ENCODE measurements around the gene MAPRE3. TPM values are rescaled to one million over a fixed set of nuclear protein-coding genes. Genes with fewer than 3 reads are reported as not detected.

The MAPRE3 gene
- total RNA-seq, 6 experiments from 2014 or later: 13.7 to 22.3 (median 17.3) TPM

- intact Hi-C loops (cut with DNase I): no loop called here
- peaks cover 5 to 36% (median 25%) of the 10 kb centered on the region in 4 donors for H3K36me3 ChIP-seq
- DNase-seq (no peak), ATAC-seq (peak in 1 of 4 donors; percentile 2)
- TF ChIP-seq POLR2A (IDR thresholded peaks at IDR 0.05) (no peak), CTCF (IDR thresholded peaks at IDR 0.05) (no peak)
- H3K4me1 ChIP-seq: peaks cover 0 to 13% (median 0%) of the 10 kb centered on the region in 4 donors
- no peaks in the 10 kb centered on the region for H3K27me3 ChIP-seq
- H3K4me3 ChIP-seq: peak overlapping the region; percentile 81 to 96 (median 94)
- peak overlapping the region; percentile 58 to 90 (median 69) for H3K27ac ChIP-seq
- 21% methylated on average over 4 of the region's 11 CpGs for WGBS (ENCODE audit: insufficient coverage, low coverage, low lambda C conversion rate, missing lambda C conversion rate)
- no peaks in the 10 kb centered on the region for H3K9me3 ChIP-seq
These were observed 62.9 kb downstream of the MAPRE3 start for GRCh38 chr2:27033253-27033852.

GRCh38 chr2:27038012-27038411 lies 67.6 kb downstream of the MAPRE3 start:
- peaks cover 5 to 73% (median 42%) of the 10 kb centered on the region in 4 donors for H3K36me3 ChIP-seq
- intact Hi-C loops (cut with DNase I): no loop called here
- no peak overlapping the region for H3K4me3 ChIP-seq
- ATAC-seq (no peak), DNase-seq (no peak)
- H3K9me3 ChIP-seq: no peaks in the 10 kb centered on the region
- WGBS (ENCODE audit: insufficient coverage, low coverage, low lambda C conversion rate, missing lambda C conversion rate): 100% methylated on average over 2 of the region's 6 CpGs
- H3K4me1 ChIP-seq: peaks cover 0 to 13% (median 0%) of the 10 kb centered on the region in 4 donors
- no peaks in the 10 kb centered on the region for H3K27me3 ChIP-seq
- H3K27ac ChIP-seq: no peak overlapping the region
- TF ChIP-seq CTCF (IDR thresholded peaks at IDR 0.05) (no peak), POLR2A (IDR thresholded peaks at IDR 0.05) (no peak)

GRCh38 chr2:27038631-27039339 lies 68.3 kb downstream of the MAPRE3 start:
- Histone ChIP-seq H3K36me3 (peaks cover 5 to 73% (median 42%) of the 10 kb centered on the region in 4 donors), H3K4me3 (no peak overlapping the region), H3K27me3 (no peaks in the 10 kb centered on the region), H3K4me1 (peaks cover 0 to 10% (median 0%) of the 10 kb centered on the region in 4 donors), H3K9me3 (no peaks in the 10 kb centered on the region), H3K27ac (no peak overlapping the region)
- ATAC-seq: peak; percentile 55 to 80 (median 61)
- TF ChIP-seq CTCF (IDR thresholded peaks at IDR 0.05): no peak
- no peak for TF ChIP-seq POLR2A (IDR thresholded peaks at IDR 0.05)
- DNase-seq: no peak
- intact Hi-C loops (cut with DNase I): no loop called here
- WGBS (ENCODE audit: insufficient coverage, low coverage, low lambda C conversion rate, missing lambda C conversion rate): 48% methylated on average over 2 of the region's 17 CpGs

GRCh38 chr2:27039426-27039825 lies 69.0 kb downstream of the MAPRE3 start:
- WGBS (ENCODE audit: insufficient coverage, low coverage, low lambda C conversion rate, missing lambda C conversion rate): 100% methylated on average over 3 of the region's 6 CpGs
- H3K9me3 ChIP-seq: no peaks in the 10 kb centered on the region
- H3K4me3 ChIP-seq: no peak overlapping the region
- no peak overlapping the region for H3K27ac ChIP-seq
- intact Hi-C loops (cut with DNase I): no loop called here
- DNase-seq: no peak
- TF ChIP-seq POLR2A (IDR thresholded peaks at IDR 0.05) (no peak), CTCF (IDR thresholded peaks at IDR 0.05) (no peak)
- peaks cover 0 to 3% (median 0%) of the 10 kb centered on the region in 4 donors for H3K4me1 ChIP-seq
- H3K27me3 ChIP-seq: no peaks in the 10 kb centered on the region
- no peak for ATAC-seq
- peaks cover 5 to 73% (median 42%) of the 10 kb centered on the region in 4 donors for H3K36me3 ChIP-seq

Data from right lobe of liver (tissue), 6 donors.